Peyer's patch (tissue), 4 donors: Measurements from ENCODE around the gene CCDC187. TPM values are rescaled to one million over a fixed set of nuclear protein-coding genes. Genes with fewer than 3 reads are reported as not detected.

ENCODE experiments used
- DNase-seq, 3 donors: peaks; one replicate each; pipeline ENCODE4 v3.0.0-alpha.2; 2017 to 2019
- H3K27ac ChIP-seq, 4 donors: fragments of 200-600 bp; sonication (generic); one replicate each; pipeline ENCODE4 v1.5.1; 2016 to 2019
- H3K27me3 ChIP-seq, 2 donors: fragments of 200-600 bp; sonication (generic); one replicate each; pipeline ENCODE4 v1.5.1; 2019
- H3K36me3 ChIP-seq, 3 donors: fragments of 200-600 bp; sonication (generic); one replicate each; pipeline ENCODE4 v1.5.1; 2016 to 2019
- H3K4me1 ChIP-seq, 4 donors: fragments of 200-600 bp; sonication (generic); one replicate each; pipeline ENCODE4 v1.5.1; 2016 to 2019
- H3K4me3 ChIP-seq, 4 donors: fragments of 200-600 bp; sonication (generic); 1 replicate in 3 of 4; 2 replicates in 1 of 4; pipeline ENCODE4 v1.5.1; 2016 to 2019; ENCODE audit warnings: mild to moderate bottlenecking in 1 of 4
- H3K9me3 ChIP-seq, 4 donors: fragments of 200-600 bp; sonication (generic); one replicate each; pipeline ENCODE4 v1.5.1; 2016 to 2019; ENCODE audit warnings: mild to moderate bottlenecking in 1 of 4
- CTCF ChIP-seq, 6 experiments: fragments of 450-650 bp in 4 of 6; fragments of 200-600 bp in 2 of 6; sonication (generic) in 1 of 6; IDR thresholded peaks; one replicate each; pipeline ENCODE4 v1.5.1; 2017 to 2019; ENCODE audit warnings: antibody characterized with exemption in 6 of 6, mild to moderate bottlenecking in 3 of 6, moderate library complexity in 1 of 6
- POLR2A ChIP-seq, 2 donors: fragments of 450-650 bp; IDR thresholded peaks; one replicate each; pipeline ENCODE4 v1.5.1; 2017; ENCODE audit warnings: antibody characterized with exemption in 2 of 2, mild to moderate bottlenecking in 2 of 2, moderate library complexity in 2 of 2
- total RNA-seq, 4 donors: library from RNA; depleted of rRNA; stranded (reverse); fragments of >200 nt; gene quantifications; one replicate each; pipeline ENCODE4 v1.1.0, GENCODE V29; 2016

CCDC187 gene
- total RNA-seq, 4 donors from 2014 or later: 0.35 to 1.0 (median 0.67) TPM; not detected in 1

GRCh38 chr9:136257381-136258298 is 46.3 kb downstream of the CCDC187 start:
- TF ChIP-seq POLR2A (IDR thresholded peaks at IDR 0.05): no peak
- no peak for TF ChIP-seq CTCF (IDR thresholded peaks at IDR 0.05)
- H3K36me3 ChIP-seq: no peaks in the 10 kb centered on the region
- H3K27me3 ChIP-seq: no peaks in the 10 kb centered on the region
- no peaks in the 10 kb centered on the region for H3K4me1 ChIP-seq
- no peak for DNase-seq
- H3K27ac ChIP-seq: no peak overlapping the region
- no peak overlapping the region for H3K4me3 ChIP-seq
- no peaks in the 10 kb centered on the region for H3K9me3 ChIP-seq

- no peak overlapping the region for H3K27ac ChIP-seq
- no peaks in the 10 kb centered on the region for H3K27me3 ChIP-seq
- H3K4me3 ChIP-seq: no peak overlapping the region
- TF ChIP-seq CTCF (IDR thresholded peaks at IDR 0.05): no peak
- TF ChIP-seq POLR2A (IDR thresholded peaks at IDR 0.05): no peak
- no peak for DNase-seq
- no peaks in the 10 kb centered on the region for H3K4me1 ChIP-seq
- no peaks in the 10 kb centered on the region for H3K9me3 ChIP-seq
- H3K36me3 ChIP-seq: no peaks in the 10 kb centered on the region
Measured at GRCh38 chr9:136255896-136256890, 47.7 kb downstream of the CCDC187 start.

- H3K27ac ChIP-seq: no peak overlapping the region
- no peak for DNase-seq
- H3K36me3 ChIP-seq: no peaks in the 10 kb centered on the region
- TF ChIP-seq CTCF (IDR thresholded peaks at IDR 0.05) (no peak), POLR2A (IDR thresholded peaks at IDR 0.05) (no peak)
- no peaks in the 10 kb centered on the region for H3K27me3 ChIP-seq
- H3K4me1 ChIP-seq: no peaks in the 10 kb centered on the region
- H3K9me3 ChIP-seq: no peaks in the 10 kb centered on the region
- no peak overlapping the region for H3K4me3 ChIP-seq
Measured at GRCh38 chr9:136255166-136255538, 48.7 kb downstream of the CCDC187 start.

GRCh38 chr9:136254381-136255165 is 49.3 kb downstream of the CCDC187 start:
- no peaks in the 10 kb centered on the region for H3K36me3 ChIP-seq
- no peaks in the 10 kb centered on the region for H3K4me1 ChIP-seq
- H3K4me3 ChIP-seq: no peak overlapping the region
- no peaks in the 10 kb centered on the region for H3K9me3 ChIP-seq
- no peak for DNase-seq
- H3K27ac ChIP-seq: no peak overlapping the region
- no peaks in the 10 kb centered on the region for H3K27me3 ChIP-seq
- no peak for TF ChIP-seq CTCF (IDR thresholded peaks at IDR 0.05)
- TF ChIP-seq POLR2A (IDR thresholded peaks at IDR 0.05): no peak
